ENCODE results near the gene SDC3. TPM values are rescaled to one million over a fixed set of nuclear protein-coding genes. Genes with fewer than 3 reads are reported as not detected.
"Not testable (repeated sequence)": the region's sequence is repeated elsewhere in the genome, so short reads cannot be mapped to it uniquely, and the experiment has no call there.

Gene SDC3
- total RNA-seq, 1 donor from 2014 or later, result 2.4 TPM

DNA sequence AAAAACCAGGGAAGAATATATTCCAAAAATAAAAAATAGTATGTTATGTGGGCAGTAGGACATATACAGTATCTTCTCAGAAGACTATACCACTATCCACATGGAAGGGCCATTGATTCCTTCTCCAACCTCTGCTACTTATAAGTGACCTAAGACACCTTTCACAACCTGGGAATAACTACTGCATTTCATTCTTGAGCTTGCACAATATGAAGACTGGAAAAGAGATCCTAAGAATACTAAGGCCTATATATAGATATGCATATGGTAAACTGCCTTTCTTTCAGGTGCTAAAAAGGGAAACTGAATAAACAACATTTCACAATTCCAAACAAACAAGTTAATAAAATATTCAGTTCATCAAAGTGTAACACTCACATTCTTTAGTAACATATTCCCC lies 32.0 kb upstream of the SDC3 start:
- no peak for DNase-seq (ENCODE audit: low read depth)
- FAIRE-seq, result no peak
- Histone ChIP-seq H3K27me3 (ENCODE audit: control insufficient read depth, insufficient read depth, low read length) (no peaks in the 10 kb centered on the region), H3K4me3 (ENCODE audit: low read depth, low read length) (no peak overlapping the region), H3K36me3 (ENCODE audit: control insufficient read depth, insufficient read depth, low read length) (peaks cover 22% of the 10 kb centered on the region)
- TF ChIP-seq, protein P1, sequence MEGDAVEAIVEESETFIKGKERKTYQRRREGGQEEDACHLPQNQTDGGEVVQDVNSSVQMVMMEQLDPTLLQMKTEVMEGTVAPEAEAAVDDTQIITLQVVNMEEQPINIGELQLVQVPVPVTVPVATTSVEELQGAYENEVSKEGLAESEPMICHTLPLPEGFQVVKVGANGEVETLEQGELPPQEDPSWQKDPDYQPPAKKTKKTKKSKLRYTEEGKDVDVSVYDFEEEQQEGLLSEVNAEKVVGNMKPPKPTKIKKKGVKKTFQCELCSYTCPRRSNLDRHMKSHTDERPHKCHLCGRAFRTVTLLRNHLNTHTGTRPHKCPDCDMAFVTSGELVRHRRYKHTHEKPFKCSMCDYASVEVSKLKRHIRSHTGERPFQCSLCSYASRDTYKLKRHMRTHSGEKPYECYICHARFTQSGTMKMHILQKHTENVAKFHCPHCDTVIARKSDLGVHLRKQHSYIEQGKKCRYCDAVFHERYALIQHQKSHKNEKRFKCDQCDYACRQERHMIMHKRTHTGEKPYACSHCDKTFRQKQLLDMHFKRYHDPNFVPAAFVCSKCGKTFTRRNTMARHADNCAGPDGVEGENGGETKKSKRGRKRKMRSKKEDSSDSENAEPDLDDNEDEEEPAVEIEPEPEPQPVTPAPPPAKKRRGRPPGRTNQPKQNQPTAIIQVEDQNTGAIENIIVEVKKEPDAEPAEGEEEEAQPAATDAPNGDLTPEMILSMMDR (IDR thresholded peaks at IDR 0.05; ENCODE audit: insufficient read depth, low read length, severe bottlenecking), result no peak

DNA sequence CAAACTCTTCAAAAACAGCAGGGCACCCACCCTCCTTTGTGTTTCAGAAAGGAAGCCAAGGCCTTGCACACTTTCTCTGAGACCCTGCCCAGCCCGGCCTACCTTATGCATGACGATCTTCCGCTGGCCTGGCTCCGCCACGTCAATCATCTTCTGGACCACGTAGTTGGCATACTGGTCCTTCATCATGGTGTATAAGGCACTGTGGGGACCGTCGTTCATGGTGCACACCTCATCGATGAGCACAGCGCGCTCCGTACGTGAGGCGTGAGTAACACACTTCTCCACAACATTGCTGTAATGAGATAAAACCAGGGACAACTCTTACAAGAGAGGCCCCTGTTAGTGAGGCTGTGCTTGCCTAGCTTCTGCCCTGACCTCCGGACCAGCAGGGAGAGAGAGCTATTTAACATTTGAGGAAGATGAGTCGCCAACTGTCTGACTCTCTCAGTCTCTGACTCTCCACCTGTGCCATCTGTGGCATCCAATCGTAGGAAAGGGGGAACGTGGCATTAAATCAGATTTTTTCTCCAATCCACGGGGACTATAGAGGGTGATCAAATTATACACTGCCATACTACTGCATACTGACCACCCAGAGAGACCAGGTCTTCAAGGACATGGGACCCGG lies 28.1 kb upstream of the SDC3 start:
- H3K27me3 ChIP-seq (ENCODE audit: control insufficient read depth, insufficient read depth, low read length), result no peaks in the 10 kb centered on the region
- peak; percentile 19 for DNase-seq (ENCODE audit: low read depth)
- no peak overlapping the region for H3K4me3 ChIP-seq (ENCODE audit: low read depth, low read length)
- peak; percentile 91 for FAIRE-seq
- TF ChIP-seq, protein P1 (IDR thresholded peaks at IDR 0.05; ENCODE audit: insufficient read depth, low read length, severe bottlenecking), result no peak
- H3K36me3 ChIP-seq (ENCODE audit: control insufficient read depth, insufficient read depth, low read length), result peaks cover 18% of the 10 kb centered on the region

DNA sequence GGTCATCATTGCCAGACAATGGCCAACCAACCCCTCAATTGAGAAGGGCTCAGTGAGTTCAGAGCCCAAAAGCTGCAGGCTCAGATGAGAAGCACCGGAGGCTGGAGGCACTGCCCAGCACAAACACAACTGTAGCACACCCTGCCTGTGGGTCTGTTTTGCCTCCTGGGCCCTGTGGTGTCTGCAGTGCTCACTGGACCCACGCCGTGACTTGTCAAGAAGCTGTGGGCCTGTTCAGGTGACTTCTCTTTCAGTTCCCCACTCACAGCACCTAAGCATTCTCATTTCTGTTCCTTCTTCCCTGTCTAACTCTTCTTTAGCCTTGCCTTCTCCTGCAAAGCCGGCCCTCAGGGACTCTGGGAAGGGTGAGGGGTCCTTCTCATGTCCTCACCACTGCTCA lies 27.2 kb upstream of the SDC3 start:
- peaks cover 18% of the 10 kb centered on the region for H3K36me3 ChIP-seq (ENCODE audit: control insufficient read depth, insufficient read depth, low read length)
- H3K27me3 ChIP-seq (ENCODE audit: control insufficient read depth, insufficient read depth, low read length); H3K4me3 ChIP-seq (ENCODE audit: low read depth, low read length); FAIRE-seq; DNase-seq (ENCODE audit: low read depth): not testable (repeated sequence)

DNA sequence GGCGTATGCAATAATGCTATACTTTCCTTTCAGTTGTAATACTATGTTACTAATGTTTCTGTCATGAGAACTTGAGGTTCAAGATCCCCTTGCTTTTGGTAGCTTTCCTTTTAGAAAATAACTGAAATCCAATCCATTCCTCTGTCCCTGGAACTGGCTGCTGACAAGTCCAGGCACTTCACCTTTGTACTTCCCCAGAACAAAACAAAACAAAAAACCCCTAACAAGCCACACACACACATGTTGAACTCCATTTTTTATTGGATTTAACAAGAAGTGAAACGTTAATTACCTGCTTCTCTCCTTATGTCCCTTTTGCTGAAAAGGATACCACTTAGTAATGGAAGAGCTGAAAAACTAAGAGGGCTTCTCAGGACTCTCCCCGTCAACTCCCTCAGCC lies 26.1 kb upstream of the SDC3 start:
- no peaks in the 10 kb centered on the region for H3K27me3 ChIP-seq (ENCODE audit: control insufficient read depth, insufficient read depth, low read length)
- H3K36me3 ChIP-seq (ENCODE audit: control insufficient read depth, insufficient read depth, low read length), result peaks cover 16% of the 10 kb centered on the region
- TF ChIP-seq, protein P1 (IDR thresholded peaks at IDR 0.05; ENCODE audit: insufficient read depth, low read length, severe bottlenecking), result no peak
- DNase-seq (ENCODE audit: low read depth), result peak; percentile 66
- no peak overlapping the region for H3K4me3 ChIP-seq (ENCODE audit: low read depth, low read length)
- FAIRE-seq, result no peak

DNA sequence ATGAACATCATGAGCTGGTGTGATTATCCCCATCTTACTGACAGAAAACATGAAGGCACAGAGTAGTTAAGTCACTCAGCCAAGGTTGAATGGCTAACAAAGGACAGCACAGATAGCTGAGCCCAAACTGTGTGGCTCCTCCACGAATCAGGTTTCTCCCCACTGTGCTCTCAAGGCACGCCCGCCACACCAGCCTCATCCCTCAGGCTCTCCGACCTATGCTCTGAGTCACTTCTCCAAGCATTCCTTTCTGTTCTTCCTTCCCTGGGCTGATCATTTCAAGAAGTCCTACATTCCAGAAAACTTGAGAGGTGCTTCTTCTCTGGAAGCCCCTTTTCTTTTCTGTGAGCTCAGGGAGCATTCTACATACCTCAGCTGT lies 25.3 kb upstream of the SDC3 start:
- FAIRE-seq (peak; percentile 86), DNase-seq (ENCODE audit: low read depth) (peak; percentile 76)
- Histone ChIP-seq H3K4me3 (ENCODE audit: low read depth, low read length) (no peak overlapping the region), H3K36me3 (ENCODE audit: control insufficient read depth, insufficient read depth, low read length) (peaks cover 16% of the 10 kb centered on the region), H3K27me3 (ENCODE audit: control insufficient read depth, insufficient read depth, low read length) (no peaks in the 10 kb centered on the region)
- TF ChIP-seq, protein P1 (IDR thresholded peaks at IDR 0.05; ENCODE audit: insufficient read depth, low read length, severe bottlenecking), result no peak

DNA sequence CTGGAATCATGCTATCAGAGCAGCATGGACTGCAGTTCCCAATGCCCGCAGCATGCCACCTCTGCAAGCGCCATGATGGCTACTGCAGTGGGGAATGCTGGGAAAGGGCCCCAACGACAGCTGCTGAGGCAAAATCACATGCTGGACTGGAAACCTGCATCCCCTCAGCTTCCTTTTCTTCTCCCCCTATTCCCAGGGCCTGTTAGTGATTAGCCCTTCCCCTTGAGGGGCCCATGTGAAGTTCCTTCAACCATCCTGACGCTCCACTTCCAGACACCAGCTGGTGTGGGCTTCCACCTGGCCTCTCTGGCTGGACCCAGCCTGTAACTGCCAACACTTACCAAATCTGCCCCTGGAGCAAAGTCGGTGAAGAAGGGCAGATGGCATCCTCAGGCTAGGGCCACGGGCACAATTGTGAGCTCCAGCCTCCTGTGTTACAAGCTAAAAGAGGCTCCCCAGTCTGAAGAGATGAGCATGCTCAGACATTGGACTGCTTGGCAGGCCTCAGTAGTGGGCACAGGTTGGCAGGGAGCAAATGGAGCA lies 22.1 kb upstream of the SDC3 start:
- TF ChIP-seq, protein P1 (IDR thresholded peaks at IDR 0.05; ENCODE audit: insufficient read depth, low read length, severe bottlenecking), result no peak
- DNase-seq (ENCODE audit: low read depth), result no peak
- Histone ChIP-seq H3K27me3 (ENCODE audit: control insufficient read depth, insufficient read depth, low read length) (no peaks in the 10 kb centered on the region), H3K36me3 (ENCODE audit: control insufficient read depth, insufficient read depth, low read length) (peaks cover 7% of the 10 kb centered on the region), H3K4me3 (ENCODE audit: low read depth, low read length) (no peak overlapping the region)
- no peak for FAIRE-seq

All from bronchial epithelial cell (primary cell).